ENCODE results near the gene SMCO4.

DNA sequence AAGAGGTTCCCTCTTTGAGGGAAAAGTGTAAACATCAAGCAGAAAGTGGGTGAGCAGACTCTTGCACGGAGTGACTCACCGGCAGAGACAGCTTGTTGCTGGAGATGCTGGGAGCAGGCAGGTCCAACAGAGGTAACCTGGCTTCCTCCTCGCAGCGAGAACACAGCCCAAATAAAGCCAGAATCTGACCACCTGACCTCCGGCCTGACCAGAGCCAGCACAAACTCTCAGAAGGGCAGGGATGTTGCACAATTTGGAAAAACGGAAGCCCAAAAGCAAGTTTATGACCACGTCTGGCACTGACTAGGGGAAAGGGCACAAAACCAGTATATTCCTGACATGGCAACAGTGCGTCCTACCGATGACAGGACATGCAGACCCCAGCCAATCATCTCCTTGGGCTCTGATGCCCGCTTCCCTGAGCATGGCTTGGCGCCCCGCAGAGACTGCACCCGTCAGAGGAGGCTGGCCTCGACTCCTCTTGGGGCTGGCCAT lies 5.4 kb downstream of the SMCO4 start:
- TF ChIP-seq CTCF (IDR thresholded peaks at IDR 0.05) (no peak), POLR2A (IDR thresholded peaks at IDR 0.05) (peak; percentile 89)
